HCT116 (cell line): ENCODE measurements around the gene PIP4K2A. TPM values are rescaled to one million over a fixed set of nuclear protein-coding genes. Genes with fewer than 3 reads are reported as not detected.

Experiments used
- ATAC-seq: fragments of 200-7000 bp; cut with Tn5 transposase; 2 replicates; pipeline ENCODE4 v1.9.1; 2020; ENCODE audit warnings: mild to moderate bottlenecking, moderate library complexity
- BruUV-seq: library from RNA; stranded (reverse); fragments of 400-500 nt; replicated peaks from 2 replicates; lab custom pipeline; 2021; lab: Mats Ljungman, UMichigan
- CTCF ChIA-PET: fragments of 300-600 bp; sonication (Branson Sonifier 250); formaldehyde crosslinking; loops from one replicate; lab custom pipeline; 2021; ENCODE audit warnings: antibody characterized with exemption; lab: Charles Lee
- POLR2A ChIA-PET: fragments of 300-600, 350-600 bp; sonication (Branson Sonifier 250); formaldehyde crosslinking; loops from one replicate; lab custom pipeline; 2021; ENCODE audit warnings: antibody characterized with exemption; lab: Charles Lee
- RAD21 ChIA-PET, 2 experiments: fragments of 300-600 bp; sonication (Branson Sonifier 250); formaldehyde crosslinking; loops; one replicate each; lab custom pipeline; 2023; ENCODE audit warnings: low total read pairs in 2 of 2; ENCODE audit not compliant: uncharacterized antibody in 2 of 2, unreplicated experiment in 2 of 2, low non-redundant PET in 1 of 2; lab: Charles Lee
- DNase-seq: peaks from one replicate; pipeline ENCODE4 v3.0.0-alpha.2; 2010; ENCODE audit warnings: low read depth, low spot score
- H2AFZ ChIP-seq: fragments of 200-600 bp; shearing (Covaris generic), sonication (generic); 2 replicates; pipeline ENCODE4 v1.6.1; 2017; ENCODE audit warnings: low read depth, mixed run types, mixed read lengths, antibody characterized with exemption, low read length; ENCODE audit not compliant: poor library complexity, severe bottlenecking
- H3K27ac ChIP-seq: 2 replicates; pipeline ENCODE4 v1.5.1; 2012; ENCODE audit warnings: low read depth, low read length
- H3K27me3 ChIP-seq: fragments of 200-600 bp; sonication (generic); 2 replicates; pipeline ENCODE4 v1.6.1; 2016; ENCODE audit warnings: mixed run types, low read length, mixed read lengths; ENCODE audit not compliant: insufficient read depth
- H3K36me3 ChIP-seq, 2 experiments: fragments of 200-500 bp in 1 of 2; fragments of 200-600 bp in 1 of 2; sonication (Bioruptor generic) in 1 of 2; sonication (generic) in 1 of 2; 2 replicates each; pipeline versions ENCODE4 v1.5.1 to v1.6.1; 2014 to 2016; ENCODE audit warnings: low read length in 2 of 2, inconsistent platforms in 1 of 2, mixed read lengths in 1 of 2, mixed run types in 1 of 2; ENCODE audit not compliant: insufficient read depth in 2 of 2, control insufficient read depth in 1 of 2
- H3K4me1 ChIP-seq, 2 experiments: fragments of 200-600 bp in 1 of 2; sonication (generic) in 1 of 2; 2 replicates each; pipeline versions ENCODE4 v1.5.1 to v1.6.1; 2012 to 2017; ENCODE audit warnings: low read length in 2 of 2, inconsistent platforms in 1 of 2, mild to moderate bottlenecking in 1 of 2, mixed read lengths in 1 of 2, mixed run types in 1 of 2, moderate library complexity in 1 of 2; ENCODE audit not compliant: insufficient read depth in 2 of 2, control insufficient read depth in 1 of 2
- H3K4me2 ChIP-seq: fragments of 200-600 bp; sonication (generic); 2 replicates; pipeline ENCODE4 v1.6.1; 2017; ENCODE audit warnings: mixed run types, low read length, mixed read lengths
- H3K4me3 ChIP-seq, 2 experiments: fragments of 200-600 bp in 1 of 2; sonication (generic) in 1 of 2; replicated peaks in 1 of 2; 2 replicates each; pipeline ENCODE4 v1.5.1; 2011 to 2016; ENCODE audit warnings: low read length in 2 of 2, control low read depth in 1 of 2, low read depth in 1 of 2, mild to moderate bottlenecking in 1 of 2, mixed read lengths in 1 of 2, mixed run types in 1 of 2
- H3K79me2 ChIP-seq: fragments of 200-600 bp; sonication (generic); 2 replicates; pipeline ENCODE4 v1.6.1; 2017; ENCODE audit warnings: mild to moderate bottlenecking, mixed run types, low read length, moderate library complexity, mixed read lengths; ENCODE audit not compliant: insufficient read depth
- H3K9ac ChIP-seq: fragments of 200-600 bp; sonication (generic); 2 replicates; pipeline ENCODE4 v1.6.1; 2016; ENCODE audit warnings: low read length, mixed read lengths
- H3K9me2 ChIP-seq: fragments of 200-600 bp; sonication (generic), shearing (Covaris generic); 2 replicates; pipeline ENCODE4 v1.6.1; 2017; ENCODE audit warnings: mixed run types, mild to moderate bottlenecking, moderate library complexity; ENCODE audit not compliant: insufficient read depth
- H3K9me3 ChIP-seq, 2 experiments: fragments of 200-500 bp in 1 of 2; fragments of 200-600 bp in 1 of 2; sonication (Bioruptor generic) in 1 of 2; sonication (generic) in 1 of 2; 2 replicates each; pipeline ENCODE4 v1.6.1; 2014 to 2017; ENCODE audit warnings: low read length in 2 of 2, mixed read lengths in 2 of 2, inconsistent platforms in 1 of 2, low read depth in 1 of 2, mild to moderate bottlenecking in 1 of 2, mixed run types in 1 of 2, moderate library complexity in 1 of 2; ENCODE audit not compliant: control insufficient read depth in 1 of 2, insufficient read depth in 1 of 2
- H4K20me1 ChIP-seq: fragments of 200-600 bp; sonication (generic), shearing (Covaris generic); 2 replicates; pipeline ENCODE4 v1.6.1; 2017; ENCODE audit warnings: mixed run types, mild to moderate bottlenecking, moderate library complexity; ENCODE audit not compliant: insufficient read depth
- CBX3 ChIP-seq: IDR thresholded peaks from 2 replicates; pipeline ENCODE4 v1.6.1; 2012; ENCODE audit warnings: low read depth
- CEBPB ChIP-seq: IDR thresholded peaks from 2 replicates; pipeline ENCODE4 v1.6.1; 2012; ENCODE audit warnings: low read depth
- EGR1 ChIP-seq: IDR thresholded peaks from 2 replicates; pipeline ENCODE4 v1.6.1; 2012; ENCODE audit warnings: low read depth
- ELF1 ChIP-seq: IDR thresholded peaks from 2 replicates; pipeline ENCODE4 v1.6.1; 2012; ENCODE audit warnings: low read depth, borderline replicate concordance
- EZH2 ChIP-seq: fragments of 200-600 bp; sonication (generic); IDR thresholded peaks from 2 replicates; pipeline ENCODE4 v1.6.1; 2017; ENCODE audit warnings: antibody characterized with exemption, mixed run types
- EZH2phosphoT487 ChIP-seq: fragments of 200-600 bp; IDR thresholded peaks from 2 replicates; pipeline ENCODE4 v1.6.1; 2018; ENCODE audit warnings: antibody characterized with exemption, borderline replicate concordance
- FOSL1 ChIP-seq: IDR thresholded peaks from 2 replicates; pipeline ENCODE4 v1.6.1; 2012; ENCODE audit warnings: low read depth
- POLR2A ChIP-seq: IDR thresholded peaks from 2 replicates; pipeline ENCODE4 v1.7.0; 2011; ENCODE audit warnings: borderline replicate concordance; ENCODE audit not compliant: insufficient read depth, insufficient read length; ENCODE audit errors: extremely low read depth
- RAD21 ChIP-seq: IDR thresholded peaks from 2 replicates; pipeline ENCODE4 v1.6.1; 2012; ENCODE audit warnings: low read depth, mild to moderate bottlenecking
- SIN3A ChIP-seq: IDR thresholded peaks from 2 replicates; pipeline ENCODE4 v1.6.1; 2012; ENCODE audit warnings: low read depth
- SP1 ChIP-seq: IDR thresholded peaks from 2 replicates; pipeline ENCODE4 v1.6.1; 2012; ENCODE audit warnings: low read depth
- SRF ChIP-seq: IDR thresholded peaks from 2 replicates; pipeline ENCODE4 v1.6.1; 2012; ENCODE audit warnings: low read depth
- YY1 ChIP-seq: IDR thresholded peaks from 2 replicates; pipeline ENCODE4 v1.6.1; 2011; ENCODE audit warnings: low read length, low read depth, moderate library complexity, mild to moderate bottlenecking; ENCODE audit not compliant: insufficient replicate concordance; ENCODE audit errors: extremely low read depth
- ZFX ChIP-seq: fragments of 450-650 bp; IDR thresholded peaks from 2 replicates; pipeline ENCODE4 v1.6.1; 2017
- ZNF274 ChIP-seq: fragments of 200-500 bp; sonication (Bioruptor generic); IDR thresholded peaks from 2 replicates; pipeline ENCODE4 v1.6.1; 2014; ENCODE audit warnings: mild to moderate bottlenecking, low read depth, low read length, inconsistent platforms
- intact Hi-C: fragments of 100-400 bp; cut with micrococcal nuclease; formaldehyde crosslinking; loops from 2 replicates; pipeline ENCODE4 v1.10.0; 2022
- total RNA-seq: library from RNA; stranded (reverse); gene quantifications from one replicate; pipeline ENCODE4 v1.2.1, GENCODE V29; 2021; ENCODE audit not compliant: unreplicated experiment
- TF ChIP-seq, protein P1 (sequence below): IDR thresholded peaks from 2 replicates; pipeline ENCODE4 v1.6.1; 2012; ENCODE audit warnings: low read depth
- TF ChIP-seq, protein P2 (sequence below), 3 experiments: fragments of 200-600 bp in 1 of 3; sonication (generic) in 1 of 3; IDR thresholded peaks in 2 of 3; conservative IDR thresholded peaks in 1 of 3; 2 replicates each; pipeline ENCODE4 v1.5.1; 2012 to 2017; ENCODE audit warnings: low read depth in 2 of 3, low read length in 2 of 3, antibody characterized with exemption in 1 of 3, borderline replicate concordance in 1 of 3, control low read depth in 1 of 3, mild to moderate bottlenecking in 1 of 3, mixed read lengths in 1 of 3, mixed run types in 1 of 3, moderate library complexity in 1 of 3; ENCODE audit not compliant: insufficient read depth in 1 of 3
- TF ChIP-seq, protein P3 (sequence below): IDR thresholded peaks from 2 replicates; pipeline ENCODE4 v1.6.1; 2012
- TF ChIP-seq, protein P4 (sequence below): IDR thresholded peaks from 2 replicates; pipeline ENCODE4 v1.6.1; 2011; ENCODE audit warnings: mild to moderate bottlenecking, low read length, moderate library complexity; ENCODE audit not compliant: insufficient replicate concordance; ENCODE audit errors: extremely low read depth
- TF ChIP-seq, protein P5 (sequence below): IDR thresholded peaks from 2 replicates; pipeline ENCODE4 v1.6.1; 2012

The PIP4K2A gene
- total RNA-seq, 1 experiment from 2014 or later: 41.9 TPM

DNA sequence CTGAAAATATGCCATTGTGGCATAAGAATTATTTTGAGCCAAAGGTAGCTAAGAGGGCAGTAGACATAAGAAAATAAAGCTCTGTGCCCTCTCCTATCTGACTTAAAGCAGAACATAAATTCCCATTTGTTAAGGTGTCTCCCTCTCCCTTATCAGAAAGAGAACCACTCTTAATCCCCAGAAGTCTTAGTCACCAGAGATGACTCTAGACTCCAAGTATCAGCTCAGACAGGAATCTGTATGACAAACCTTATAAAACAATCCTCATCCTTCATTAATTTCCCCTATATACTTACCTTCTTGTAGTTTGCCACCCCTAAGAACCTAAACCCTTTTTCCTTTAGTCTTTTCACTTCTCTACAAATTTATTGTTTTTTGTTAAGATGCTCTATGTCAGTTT, 21.8 kb upstream of the PIP4K2A start:
- H4K20me1 ChIP-seq: no peaks in the 10 kb centered on the region
- POLR2A ChIA-PET: no interaction called here
- H3K27me3 ChIP-seq: no peaks in the 10 kb centered on the region
- TF ChIP-seq, protein P1, sequence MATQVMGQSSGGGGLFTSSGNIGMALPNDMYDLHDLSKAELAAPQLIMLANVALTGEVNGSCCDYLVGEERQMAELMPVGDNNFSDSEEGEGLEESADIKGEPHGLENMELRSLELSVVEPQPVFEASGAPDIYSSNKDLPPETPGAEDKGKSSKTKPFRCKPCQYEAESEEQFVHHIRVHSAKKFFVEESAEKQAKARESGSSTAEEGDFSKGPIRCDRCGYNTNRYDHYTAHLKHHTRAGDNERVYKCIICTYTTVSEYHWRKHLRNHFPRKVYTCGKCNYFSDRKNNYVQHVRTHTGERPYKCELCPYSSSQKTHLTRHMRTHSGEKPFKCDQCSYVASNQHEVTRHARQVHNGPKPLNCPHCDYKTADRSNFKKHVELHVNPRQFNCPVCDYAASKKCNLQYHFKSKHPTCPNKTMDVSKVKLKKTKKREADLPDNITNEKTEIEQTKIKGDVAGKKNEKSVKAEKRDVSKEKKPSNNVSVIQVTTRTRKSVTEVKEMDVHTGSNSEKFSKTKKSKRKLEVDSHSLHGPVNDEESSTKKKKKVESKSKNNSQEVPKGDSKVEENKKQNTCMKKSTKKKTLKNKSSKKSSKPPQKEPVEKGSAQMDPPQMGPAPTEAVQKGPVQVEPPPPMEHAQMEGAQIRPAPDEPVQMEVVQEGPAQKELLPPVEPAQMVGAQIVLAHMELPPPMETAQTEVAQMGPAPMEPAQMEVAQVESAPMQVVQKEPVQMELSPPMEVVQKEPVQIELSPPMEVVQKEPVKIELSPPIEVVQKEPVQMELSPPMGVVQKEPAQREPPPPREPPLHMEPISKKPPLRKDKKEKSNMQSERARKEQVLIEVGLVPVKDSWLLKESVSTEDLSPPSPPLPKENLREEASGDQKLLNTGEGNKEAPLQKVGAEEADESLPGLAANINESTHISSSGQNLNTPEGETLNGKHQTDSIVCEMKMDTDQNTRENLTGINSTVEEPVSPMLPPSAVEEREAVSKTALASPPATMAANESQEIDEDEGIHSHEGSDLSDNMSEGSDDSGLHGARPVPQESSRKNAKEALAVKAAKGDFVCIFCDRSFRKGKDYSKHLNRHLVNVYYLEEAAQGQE: no peak
- TF ChIP-seq, protein P2, sequence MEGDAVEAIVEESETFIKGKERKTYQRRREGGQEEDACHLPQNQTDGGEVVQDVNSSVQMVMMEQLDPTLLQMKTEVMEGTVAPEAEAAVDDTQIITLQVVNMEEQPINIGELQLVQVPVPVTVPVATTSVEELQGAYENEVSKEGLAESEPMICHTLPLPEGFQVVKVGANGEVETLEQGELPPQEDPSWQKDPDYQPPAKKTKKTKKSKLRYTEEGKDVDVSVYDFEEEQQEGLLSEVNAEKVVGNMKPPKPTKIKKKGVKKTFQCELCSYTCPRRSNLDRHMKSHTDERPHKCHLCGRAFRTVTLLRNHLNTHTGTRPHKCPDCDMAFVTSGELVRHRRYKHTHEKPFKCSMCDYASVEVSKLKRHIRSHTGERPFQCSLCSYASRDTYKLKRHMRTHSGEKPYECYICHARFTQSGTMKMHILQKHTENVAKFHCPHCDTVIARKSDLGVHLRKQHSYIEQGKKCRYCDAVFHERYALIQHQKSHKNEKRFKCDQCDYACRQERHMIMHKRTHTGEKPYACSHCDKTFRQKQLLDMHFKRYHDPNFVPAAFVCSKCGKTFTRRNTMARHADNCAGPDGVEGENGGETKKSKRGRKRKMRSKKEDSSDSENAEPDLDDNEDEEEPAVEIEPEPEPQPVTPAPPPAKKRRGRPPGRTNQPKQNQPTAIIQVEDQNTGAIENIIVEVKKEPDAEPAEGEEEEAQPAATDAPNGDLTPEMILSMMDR (IDR thresholded peaks at IDR 0.05 in 2 of 3, conservative IDR thresholded peaks at IDR 0.05 in 1 of 3; ENCODE audit: borderline replicate concordance in 1 of 3, insufficient read depth in 1 of 3, low read depth in 2 of 3, low read length in 2 of 3): no peak
- TF ChIP-seq EZH2phosphoT487 (no peak), EGR1 (no peak), CBX3 (no peak), YY1 (no peak), SP1 (no peak), ZFX (no peak), FOSL1 (no peak), POLR2A (no peak), EZH2 (no peak), ZNF274 (no peak), CEBPB (no peak), ELF1 (no peak), SRF (no peak), RAD21 (no peak), SIN3A (no peak)
- TF ChIP-seq, protein P3, sequence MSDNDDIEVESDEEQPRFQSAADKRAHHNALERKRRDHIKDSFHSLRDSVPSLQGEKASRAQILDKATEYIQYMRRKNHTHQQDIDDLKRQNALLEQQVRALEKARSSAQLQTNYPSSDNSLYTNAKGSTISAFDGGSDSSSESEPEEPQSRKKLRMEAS: no peak
- TF ChIP-seq, protein P4, sequence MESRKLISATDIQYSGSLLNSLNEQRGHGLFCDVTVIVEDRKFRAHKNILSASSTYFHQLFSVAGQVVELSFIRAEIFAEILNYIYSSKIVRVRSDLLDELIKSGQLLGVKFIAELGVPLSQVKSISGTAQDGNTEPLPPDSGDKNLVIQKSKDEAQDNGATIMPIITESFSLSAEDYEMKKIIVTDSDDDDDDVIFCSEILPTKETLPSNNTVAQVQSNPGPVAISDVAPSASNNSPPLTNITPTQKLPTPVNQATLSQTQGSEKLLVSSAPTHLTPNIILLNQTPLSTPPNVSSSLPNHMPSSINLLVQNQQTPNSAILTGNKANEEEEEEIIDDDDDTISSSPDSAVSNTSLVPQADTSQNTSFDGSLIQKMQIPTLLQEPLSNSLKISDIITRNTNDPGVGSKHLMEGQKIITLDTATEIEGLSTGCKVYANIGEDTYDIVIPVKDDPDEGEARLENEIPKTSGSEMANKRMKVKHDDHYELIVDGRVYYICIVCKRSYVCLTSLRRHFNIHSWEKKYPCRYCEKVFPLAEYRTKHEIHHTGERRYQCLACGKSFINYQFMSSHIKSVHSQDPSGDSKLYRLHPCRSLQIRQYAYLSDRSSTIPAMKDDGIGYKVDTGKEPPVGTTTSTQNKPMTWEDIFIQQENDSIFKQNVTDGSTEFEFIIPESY: no peak
- TF ChIP-seq, protein P5, sequence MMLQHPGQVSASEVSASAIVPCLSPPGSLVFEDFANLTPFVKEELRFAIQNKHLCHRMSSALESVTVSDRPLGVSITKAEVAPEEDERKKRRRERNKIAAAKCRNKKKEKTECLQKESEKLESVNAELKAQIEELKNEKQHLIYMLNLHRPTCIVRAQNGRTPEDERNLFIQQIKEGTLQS: no peak
- CTCF ChIA-PET: no interaction called here
- H3K4me2 ChIP-seq: no peak overlapping the region; the same call in 1 of the 2 replicates
- no peaks in the 10 kb centered on the region for H3K9me2 ChIP-seq
- no peaks in the 10 kb centered on the region; a peak in 1 of 4 replicates for H3K36me3 ChIP-seq
- intact Hi-C loops: no loop called here
- BruUV-seq: no TSS peak
- DNase-seq (no peak), ATAC-seq (no peak)
- no peak overlapping the region for H2AFZ ChIP-seq
- H3K27ac ChIP-seq: no peak overlapping the region
- no peak overlapping the region for H3K4me3 ChIP-seq
- H3K79me2 ChIP-seq: no peaks in the 10 kb centered on the region
- RAD21 ChIA-PET: no interaction called here
- H3K9ac ChIP-seq: no peak overlapping the region
- H3K9me3 ChIP-seq: no peaks in the 10 kb centered on the region
- peaks cover 0 to 26% of the 10 kb centered on the region in 2 experiments; a peak in 3 of 4 replicates for H3K4me1 ChIP-seq
